Skeletal muscle cell (primary cell): ENCODE measurements around the gene TRIM38.
"Not testable (repeated sequence)": the region's sequence is repeated elsewhere in the genome, so short reads cannot be mapped to it uniquely, and the experiment has no call there.

Experiments
- DNase-seq: peaks from one replicate; pipeline ENCODE4 v3.0.0-alpha.2; 2010; ENCODE audit warnings: low read depth
- H3K4me3 ChIP-seq: 2 replicates; pipeline ENCODE4 v1.5.1; 2011; ENCODE audit warnings: low read depth, mild to moderate bottlenecking, control low read depth, low read length, moderate library complexity

Gene TRIM38

GRCh38 chr6:25962149-25963127 is at the start of gene TRIM38:
TSS of gene TRIM38 (plus strand) at chr6:25962802. CDS start at chr6:25966523, 3,721 bp downstream.
- peak within 1 kb of the TSS; percentile 73 for H3K4me3 ChIP-seq
- DNase-seq: peak; percentile 73

GRCh38 chr6:25913741-25914140 is 48.9 kb upstream of the TRIM38 start:
- H3K4me3 ChIP-seq: no peak overlapping the region
- DNase-seq: no peak

- no peak for DNase-seq
- no peak overlapping the region for H3K4me3 ChIP-seq
Observed at GRCh38 chr6:25916330-25916729, 46.3 kb upstream of the TRIM38 start.

GRCh38 chr6:25916789-25917490 is 45.7 kb upstream of the TRIM38 start:
- no peak overlapping the region for H3K4me3 ChIP-seq
- DNase-seq: no peak

GRCh38 chr6:25918083-25918683 is 44.4 kb upstream of the TRIM38 start:
- DNase-seq: no peak
- H3K4me3 ChIP-seq: no peak overlapping the region

- H3K4me3 ChIP-seq: no peak overlapping the region
Observed at GRCh38 chr6:25919657-25920056, 42.9 kb upstream of the TRIM38 start.

GRCh38 chr6:25921525-25922203 is 40.9 kb upstream of the TRIM38 start:
- no peak overlapping the region for H3K4me3 ChIP-seq
- DNase-seq: no peak

More at GRCh38 chr6:25919657-25920056, 42.9 kb upstream of the TRIM38 start:
- DNase-seq: no peak

- DNase-seq: no peak
- no peak overlapping the region for H3K4me3 ChIP-seq
Observed at GRCh38 chr6:25922301-25922700, 40.3 kb upstream of the TRIM38 start.

- no peak overlapping the region for H3K4me3 ChIP-seq
- DNase-seq: no peak
Observed at GRCh38 chr6:25925876-25926275, 36.7 kb upstream of the TRIM38 start.

- H3K4me3 ChIP-seq: no peak overlapping the region
- no peak for DNase-seq
Observed at GRCh38 chr6:25927178-25927577, 35.4 kb upstream of the TRIM38 start.

- DNase-seq: no peak
- H3K4me3 ChIP-seq: no peak overlapping the region
Observed at GRCh38 chr6:25927756-25928216, 34.8 kb upstream of the TRIM38 start.

- no peak overlapping the region for H3K4me3 ChIP-seq
- DNase-seq: no peak
Observed at GRCh38 chr6:25928562-25929324, 33.9 kb upstream of the TRIM38 start.

- DNase-seq: not testable (repeated sequence)
Observed at GRCh38 chr6:25929785-25930184, 32.8 kb upstream of the TRIM38 start.

GRCh38 chr6:25930532-25931410 is 31.8 kb upstream of the TRIM38 start, which contains the start of gene SLC17A2:
TSS of gene SLC17A2 (minus strand) at chr6:25930691. CDS start at chr6:25925796, 4,895 bp downstream.
- no peak for DNase-seq
- H3K4me3 ChIP-seq: no peak within 1 kb of the TSS

More at GRCh38 chr6:25929785-25930184, 32.8 kb upstream of the TRIM38 start:
- not testable (repeated sequence) for H3K4me3 ChIP-seq

GRCh38 chr6:25931411-25931709 is 31.2 kb upstream of the TRIM38 start:
- no peak for DNase-seq
- no peak overlapping the region for H3K4me3 ChIP-seq

GRCh38 chr6:25934156-25934555 is 28.4 kb upstream of the TRIM38 start:
- no peak overlapping the region for H3K4me3 ChIP-seq
- no peak for DNase-seq

GRCh38 chr6:25934735-25935313 is 27.8 kb upstream of the TRIM38 start:
- no peak for DNase-seq
- H3K4me3 ChIP-seq: no peak overlapping the region
